NB4 (cell line): ENCODE measurements around the gene SMCO4.

Experiments
- CTCF ChIP-seq: IDR thresholded peaks from one replicate; pipeline ENCODE4 v1.5.1; 2012; ENCODE audit warnings: low read depth, low read length
- MAX ChIP-seq: IDR thresholded peaks from 2 replicates; pipeline ENCODE4 v1.6.1; 2011; ENCODE audit warnings: low read depth, low read length
- POLR2A ChIP-seq: IDR thresholded peaks from 2 replicates; pipeline ENCODE4 v1.6.1; 2011; ENCODE audit warnings: mild to moderate bottlenecking; ENCODE audit not compliant: insufficient read length; ENCODE audit errors: extremely low read depth

- TF ChIP-seq CTCF, result no peak
- TF ChIP-seq POLR2A, result no peak
- no peak for TF ChIP-seq MAX
These were observed 13.3 kb downstream of the SMCO4 start for GRCh38 chr11:93529707-93530467.
